ENCODE measurements around the gene JAKMIP1.

DNA sequence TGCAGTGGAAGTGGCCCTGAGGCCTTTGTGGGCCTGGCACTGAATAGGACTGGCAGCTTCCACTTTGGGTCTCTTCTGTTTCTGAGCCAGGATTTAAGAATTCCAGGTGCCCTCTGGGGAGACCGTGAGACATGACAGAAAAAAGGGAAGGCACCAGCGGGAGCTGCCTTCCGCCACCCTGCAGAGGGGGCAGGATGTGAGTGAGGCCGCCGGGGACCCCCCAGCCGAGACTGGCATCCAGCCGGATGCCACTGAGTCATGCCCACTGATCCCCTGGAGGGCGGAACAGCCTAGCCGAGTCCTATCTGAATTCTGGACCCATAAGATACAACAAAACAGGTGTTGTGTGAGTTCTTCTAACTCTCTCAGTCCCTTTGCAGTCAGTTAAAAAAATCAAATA lies 223.4 kb downstream of the JAKMIP1 start:
- TF ChIP-seq CTCF (IDR thresholded peaks at IDR 0.05): no peak
- TF ChIP-seq POLR2A (IDR thresholded peaks at IDR 0.05): no peak
